ENCODE results near the gene TSPAN15. TPM values are rescaled to one million over a fixed set of nuclear protein-coding genes. Genes with fewer than 3 reads are reported as not detected.

Gene TSPAN15
- total RNA-seq, 4 donors from 2014 or later, result 17.2 to 58.1 (median 24.4) TPM

DNA sequence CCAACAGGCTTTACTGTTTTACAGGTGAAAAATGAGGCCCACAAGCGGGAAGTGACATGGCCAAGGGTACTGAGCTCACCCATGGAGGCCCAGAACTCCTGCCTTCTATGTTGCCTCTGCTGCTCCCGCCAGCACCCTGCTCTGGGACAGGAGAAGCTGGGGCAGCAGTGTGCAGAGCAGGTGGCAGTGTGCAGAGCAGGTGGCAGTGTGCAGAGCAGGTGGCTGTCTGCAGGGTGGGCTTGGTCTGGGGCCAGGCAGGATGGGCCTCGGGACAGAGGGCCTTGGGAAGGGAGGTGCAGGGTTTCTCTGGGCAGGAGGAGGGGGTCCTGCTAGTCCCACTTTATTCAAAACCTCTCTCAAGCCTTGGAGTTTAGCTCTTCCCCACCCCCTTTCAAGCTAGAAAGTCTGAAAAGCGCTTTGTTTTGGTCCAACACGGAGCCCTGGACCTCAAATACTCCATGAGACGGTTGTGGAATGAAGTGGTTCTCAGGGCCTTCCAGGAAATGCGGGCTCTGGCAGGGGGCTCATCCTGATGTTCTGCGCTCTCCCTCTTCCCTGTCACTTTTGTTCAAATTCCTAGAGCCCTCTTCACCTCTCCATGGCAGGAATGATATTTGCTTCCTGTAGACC is 26.8 kb downstream of the TSPAN15 start:
- intact Hi-C loops (cut with DNase I; ENCODE audit: low total_unique reads), result no loop called here
- Histone ChIP-seq H3K4me3 (no peak overlapping the region), H3K27me3 (no peaks in the 10 kb centered on the region), H3K27ac (peak overlapping the region; percentile 92 to 93), H3K4me1 (peaks cover 4 to 34% of the 10 kb centered on the region in 2 donors), H3K36me3 (no peaks in the 10 kb centered on the region), H3K9me3 (no peaks in the 10 kb centered on the region)
- no peak for DNase-seq
- TF ChIP-seq POLR2A (IDR thresholded peaks at IDR 0.05), result no peak
- TF ChIP-seq, protein P1, sequence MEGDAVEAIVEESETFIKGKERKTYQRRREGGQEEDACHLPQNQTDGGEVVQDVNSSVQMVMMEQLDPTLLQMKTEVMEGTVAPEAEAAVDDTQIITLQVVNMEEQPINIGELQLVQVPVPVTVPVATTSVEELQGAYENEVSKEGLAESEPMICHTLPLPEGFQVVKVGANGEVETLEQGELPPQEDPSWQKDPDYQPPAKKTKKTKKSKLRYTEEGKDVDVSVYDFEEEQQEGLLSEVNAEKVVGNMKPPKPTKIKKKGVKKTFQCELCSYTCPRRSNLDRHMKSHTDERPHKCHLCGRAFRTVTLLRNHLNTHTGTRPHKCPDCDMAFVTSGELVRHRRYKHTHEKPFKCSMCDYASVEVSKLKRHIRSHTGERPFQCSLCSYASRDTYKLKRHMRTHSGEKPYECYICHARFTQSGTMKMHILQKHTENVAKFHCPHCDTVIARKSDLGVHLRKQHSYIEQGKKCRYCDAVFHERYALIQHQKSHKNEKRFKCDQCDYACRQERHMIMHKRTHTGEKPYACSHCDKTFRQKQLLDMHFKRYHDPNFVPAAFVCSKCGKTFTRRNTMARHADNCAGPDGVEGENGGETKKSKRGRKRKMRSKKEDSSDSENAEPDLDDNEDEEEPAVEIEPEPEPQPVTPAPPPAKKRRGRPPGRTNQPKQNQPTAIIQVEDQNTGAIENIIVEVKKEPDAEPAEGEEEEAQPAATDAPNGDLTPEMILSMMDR (IDR thresholded peaks at IDR 0.05), result no peak

DNA sequence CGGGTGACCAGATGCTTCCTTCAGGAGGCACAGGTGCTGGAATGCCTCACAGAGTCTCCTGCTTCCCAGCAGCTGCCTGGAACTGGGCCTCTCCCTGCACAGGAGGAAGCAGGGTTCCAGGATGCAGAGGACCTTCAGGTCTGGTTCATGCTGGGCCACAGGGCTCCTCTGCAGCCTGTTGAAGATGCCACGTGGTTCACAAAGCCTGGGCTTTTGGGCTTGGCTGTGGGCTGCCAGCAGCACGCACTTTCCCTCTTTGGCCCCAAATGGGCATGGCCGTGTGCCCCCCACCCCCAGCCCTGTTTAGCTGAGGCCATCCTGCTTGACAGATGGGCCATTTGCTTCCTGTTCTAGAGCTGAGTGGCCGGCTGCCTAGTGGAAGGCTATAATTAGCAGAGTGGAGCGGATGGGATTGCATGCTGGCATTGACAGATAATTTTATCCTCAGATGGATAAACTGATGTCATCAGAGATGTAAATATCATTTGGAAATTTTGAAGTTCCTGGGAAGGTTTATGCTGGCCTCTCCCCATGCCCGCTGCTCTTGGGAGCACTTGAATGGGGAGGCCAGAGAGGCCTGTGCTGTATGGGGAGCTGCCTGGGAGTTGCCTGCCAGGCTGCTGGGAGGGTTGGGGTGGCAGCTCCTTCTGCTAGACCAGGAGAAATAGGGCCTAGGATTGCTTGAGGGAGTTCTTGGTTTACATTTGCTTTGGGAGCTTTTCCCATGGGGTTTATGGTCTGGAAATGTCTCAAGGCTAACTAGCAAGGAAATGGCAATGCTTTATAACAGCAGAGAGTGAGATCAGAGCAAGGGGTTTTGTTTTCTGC is 28.2 kb downstream of the TSPAN15 start:
- Histone ChIP-seq H3K4me3 (no peak overlapping the region), H3K4me1 (peaks cover 4 to 29% of the 10 kb centered on the region in 2 donors), H3K27ac (peak overlapping the region; percentile 81 to 92), H3K9me3 (no peaks in the 10 kb centered on the region), H3K36me3 (no peaks in the 10 kb centered on the region), H3K27me3 (no peaks in the 10 kb centered on the region)
- intact Hi-C loops (cut with DNase I; ENCODE audit: low total_unique reads), result no loop called here
- DNase-seq, result no peak
- TF ChIP-seq, protein P1 (IDR thresholded peaks at IDR 0.05), result no peak
- TF ChIP-seq POLR2A (IDR thresholded peaks at IDR 0.05), result no peak

DNA sequence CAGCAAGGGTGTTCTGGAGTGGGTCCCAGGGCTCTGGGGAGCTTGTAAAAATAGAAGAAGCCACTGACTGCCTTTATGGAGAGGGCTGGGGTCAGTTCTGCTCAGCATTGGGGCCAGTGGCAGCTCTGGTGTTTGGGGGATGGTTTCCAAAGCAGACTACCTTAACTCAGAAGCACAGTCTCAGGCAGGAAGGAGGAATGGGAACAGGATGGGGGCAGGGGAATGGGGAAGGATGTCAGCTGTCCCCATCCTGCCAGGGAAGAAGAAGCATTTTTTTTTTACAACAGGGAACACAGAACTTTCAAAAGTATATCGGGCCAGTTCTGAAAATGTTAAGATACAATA is 28.8 kb downstream of the TSPAN15 start:
- intact Hi-C loops (cut with DNase I; ENCODE audit: low total_unique reads), result no loop called here
- peak in 1 of 2 donors; percentile 44 for DNase-seq
- Histone ChIP-seq H3K4me1 (peaks cover 4 to 24% of the 10 kb centered on the region in 2 donors), H3K9me3 (no peaks in the 10 kb centered on the region), H3K4me3 (no peak overlapping the region), H3K27me3 (no peaks in the 10 kb centered on the region), H3K27ac (peak overlapping the region; percentile 81 to 92), H3K36me3 (no peaks in the 10 kb centered on the region)
- TF ChIP-seq, protein P1 (IDR thresholded peaks at IDR 0.05), result no peak
- TF ChIP-seq POLR2A (IDR thresholded peaks at IDR 0.05), result no peak

DNA sequence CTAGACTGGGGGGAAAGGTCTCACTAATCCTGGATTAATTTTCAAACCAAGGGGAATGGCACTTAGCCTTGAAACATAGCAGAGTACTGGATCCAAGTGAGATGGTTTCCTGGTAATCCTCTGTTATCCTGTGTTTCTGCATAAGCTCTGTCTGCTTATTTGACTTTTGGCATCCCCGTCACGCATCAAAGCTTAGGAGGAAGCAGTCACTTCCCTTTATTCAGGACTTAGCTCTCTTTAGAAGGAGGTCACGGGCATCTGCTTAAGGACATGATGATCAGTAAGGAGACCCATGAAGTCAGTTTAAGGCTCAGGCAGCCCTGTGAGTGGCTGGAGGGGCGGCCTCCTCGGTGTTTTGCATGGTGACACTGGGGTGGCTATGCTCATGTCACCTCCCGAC is 30.0 kb downstream of the TSPAN15 start:
- no peak for DNase-seq
- intact Hi-C loops (cut with DNase I; ENCODE audit: low total_unique reads), result no loop called here
- no peak for TF ChIP-seq POLR2A (IDR thresholded peaks at IDR 0.05)
- TF ChIP-seq, protein P1 (IDR thresholded peaks at IDR 0.05), result no peak
- peaks cover 4 to 24% of the 10 kb centered on the region in 2 donors for H3K4me1 ChIP-seq
- peak overlapping the region; percentile 81 to 92 for H3K27ac ChIP-seq
- no peak overlapping the region for H3K4me3 ChIP-seq
- no peaks in the 10 kb centered on the region for H3K9me3 ChIP-seq
- H3K36me3 ChIP-seq, result no peaks in the 10 kb centered on the region
- no peaks in the 10 kb centered on the region for H3K27me3 ChIP-seq
